Measurements from ENCODE around the gene PTPRCAP.

The PTPRCAP gene

GRCh38 chr11:67423891-67424613, 13.4 kb downstream of the PTPRCAP start:
- DNase-seq: no peak

GRCh38 chr11:67423466-67423865, 14.0 kb downstream of the PTPRCAP start:
- DNase-seq: no peak

- DNase-seq: no peak
Measured at GRCh38 chr11:67422891-67423290, 14.6 kb downstream of the PTPRCAP start.

GRCh38 chr11:67421430-67422031, 16.0 kb downstream of the PTPRCAP start:
- DNase-seq: no peak

GRCh38 chr11:67420646-67421429, 16.6 kb downstream of the PTPRCAP start:
- DNase-seq: peak; percentile 80

- DNase-seq: no peak
Measured at GRCh38 chr11:67420147-67420645, 17.3 kb downstream of the PTPRCAP start.

- DNase-seq: no peak
Measured at GRCh38 chr11:67419325-67420049, 18.0 kb downstream of the PTPRCAP start.

GRCh38 chr11:67418476-67419281, 18.8 kb downstream of the PTPRCAP start:
- DNase-seq: peak; percentile 22

GRCh38 chr11:67417425-67417824, 20.1 kb downstream of the PTPRCAP start:
- DNase-seq: no peak

GRCh38 chr11:67416416-67417335, 20.8 kb downstream of the PTPRCAP start:
- peak; percentile 16 for DNase-seq

- no peak for DNase-seq
Measured at GRCh38 chr11:67415501-67416304, 21.8 kb downstream of the PTPRCAP start, which contains the start of gene CARNS1. Gene CARNS1 (plus strand): TSS chr11:67415678. CDS start chr11:67416200, 522 bp downstream.

GRCh38 chr11:67413266-67413849, 24.1 kb downstream of the PTPRCAP start:
- no peak for DNase-seq

- DNase-seq: no peak
Measured at GRCh38 chr11:67412495-67413179, 24.8 kb downstream of the PTPRCAP start.

- no peak for DNase-seq
Measured at GRCh38 chr11:67411785-67412152, 25.7 kb downstream of the PTPRCAP start.

GRCh38 chr11:67410984-67411784, 26.3 kb downstream of the PTPRCAP start:
- DNase-seq: no peak

GRCh38 chr11:67410369-67410831, 27.1 kb downstream of the PTPRCAP start:
- DNase-seq: no peak

- no peak for DNase-seq
Measured at GRCh38 chr11:67409781-67410368, 27.6 kb downstream of the PTPRCAP start.

- peak; percentile 63 for DNase-seq
Measured at GRCh38 chr11:67409261-67409666, 28.2 kb downstream of the PTPRCAP start.

Data from MV-4-11 (cell line).